Activated B cell treated with CpG ODN at 0.5 μM for 24 hours (primary cell): ENCODE results near the gene PPT1. TPM values are rescaled to one million over a fixed set of nuclear protein-coding genes. Genes with fewer than 3 reads are reported as not detected.

Experiments used
- ATAC-seq: fragments of 200-7000 bp; cut with Tn5 transposase; one replicate; pipeline ENCODE4 v1.10.0; 2021; ENCODE audit warnings: low read depth, mild to moderate bottlenecking, moderate library complexity
- CTCF ChIA-PET: fragments of 350-600 bp; sonication (Branson Sonifier 250); formaldehyde crosslinking; loops from one replicate; lab custom pipeline; 2021; ENCODE audit warnings: antibody characterized with exemption; lab: Charles Lee
- POLR2A ChIA-PET: fragments of 350-600 bp; sonication (Branson Sonifier 250); formaldehyde crosslinking; loops from one replicate; lab custom pipeline; 2021; ENCODE audit warnings: antibody characterized with exemption; lab: Charles Lee
- DNase-seq: peaks from one replicate; pipeline ENCODE4 v3.0.0; 2022
- H3K27ac Mint-ChIP-seq: one replicate; pipeline ENCODE4 v1.8.0; 2020; ENCODE audit warnings: mixed read lengths
- H3K27me3 Mint-ChIP-seq: one replicate; pipeline ENCODE4 v1.8.0; 2021; ENCODE audit warnings: mixed read lengths
- H3K36me3 Mint-ChIP-seq: one replicate; pipeline ENCODE4 v1.8.0; 2021; ENCODE audit warnings: low read depth, mixed read lengths
- H3K4me1 Mint-ChIP-seq: one replicate; pipeline ENCODE4 v1.8.0; 2021; ENCODE audit warnings: mixed read lengths
- H3K4me3 Mint-ChIP-seq: one replicate; pipeline ENCODE4 v1.8.0; 2020; ENCODE audit warnings: mild to moderate bottlenecking, mixed read lengths
- H3K9me3 Mint-ChIP-seq: one replicate; pipeline ENCODE4 v1.8.0; 2020; ENCODE audit warnings: mixed read lengths
- intact Hi-C: fragments of 100-400 bp; cut with micrococcal nuclease; formaldehyde crosslinking; loops from one replicate; pipeline ENCODE4 v1.15.1; 2024
- total RNA-seq: library from RNA; stranded (reverse); gene quantifications from 2 replicates; pipeline ENCODE4 v1.2.3, GENCODE V29; 2022
- TF ChIP-seq, protein P1 (sequence below): fragments of 200-600 bp; IDR thresholded peaks from one replicate; pipeline ENCODE4 v1.8.0; 2022; ENCODE audit warnings: antibody characterized with exemption, mild to moderate bottlenecking

PPT1 gene
- total RNA-seq, 1 donor from 2014 or later, result 41.8 TPM

DNA sequence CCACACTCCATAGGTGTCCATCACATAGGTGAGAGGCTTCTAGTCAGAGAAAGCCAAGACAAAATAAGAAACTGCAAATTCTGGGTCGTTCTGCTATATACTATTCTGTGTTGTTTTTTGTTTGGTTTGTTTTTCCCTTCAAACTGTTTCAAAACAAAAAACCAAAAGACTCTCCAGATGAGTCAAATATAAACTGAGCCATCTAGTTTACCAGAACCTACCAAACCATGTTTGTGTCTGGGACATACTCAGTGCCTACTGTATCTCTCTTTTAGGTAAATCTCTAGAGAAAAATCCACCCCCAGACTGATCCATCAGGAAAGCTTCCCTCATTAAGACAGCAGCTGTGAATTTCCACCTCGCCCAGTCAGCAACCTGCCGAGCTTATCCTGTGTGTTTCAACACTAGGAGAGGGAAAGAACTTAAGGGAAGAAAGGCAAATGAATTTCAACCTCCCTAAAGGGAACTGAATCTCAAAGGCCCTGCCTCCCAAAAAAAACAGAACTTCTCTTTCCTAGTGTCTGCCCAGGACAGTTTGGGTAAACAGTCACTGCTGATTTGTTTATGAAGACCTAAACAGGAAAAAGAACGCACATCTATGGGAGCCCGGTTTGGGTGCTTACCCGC lies 17.2 kb downstream of the PPT1 start:
- intact Hi-C loops, result loop anchor here (2.0 kb wide), 1 partner anchor 325 kb away; no protein-coding TSS in a partner anchor
- ChIA-PET CTCF (interaction anchor here (1.1 to 2.9 kb wide), 4 partner anchors 8 to 345 kb away, joined by 3 to 23 read pairs (median 4); no protein-coding TSS in a partner anchor), POLR2A (interaction anchor here (0.6 kb wide), 1 partner anchor 33 kb away, joined by 3 read pairs; no protein-coding TSS in a partner anchor)
- peaks cover 16% of the 10 kb centered on the region for H3K4me1 Mint-ChIP-seq
- peaks cover 56% of the 10 kb centered on the region for H3K36me3 Mint-ChIP-seq
- no peak for ATAC-seq
- no peaks in the 10 kb centered on the region for H3K27me3 Mint-ChIP-seq
- no peak overlapping the region for H3K4me3 Mint-ChIP-seq
- TF ChIP-seq, protein P1, sequence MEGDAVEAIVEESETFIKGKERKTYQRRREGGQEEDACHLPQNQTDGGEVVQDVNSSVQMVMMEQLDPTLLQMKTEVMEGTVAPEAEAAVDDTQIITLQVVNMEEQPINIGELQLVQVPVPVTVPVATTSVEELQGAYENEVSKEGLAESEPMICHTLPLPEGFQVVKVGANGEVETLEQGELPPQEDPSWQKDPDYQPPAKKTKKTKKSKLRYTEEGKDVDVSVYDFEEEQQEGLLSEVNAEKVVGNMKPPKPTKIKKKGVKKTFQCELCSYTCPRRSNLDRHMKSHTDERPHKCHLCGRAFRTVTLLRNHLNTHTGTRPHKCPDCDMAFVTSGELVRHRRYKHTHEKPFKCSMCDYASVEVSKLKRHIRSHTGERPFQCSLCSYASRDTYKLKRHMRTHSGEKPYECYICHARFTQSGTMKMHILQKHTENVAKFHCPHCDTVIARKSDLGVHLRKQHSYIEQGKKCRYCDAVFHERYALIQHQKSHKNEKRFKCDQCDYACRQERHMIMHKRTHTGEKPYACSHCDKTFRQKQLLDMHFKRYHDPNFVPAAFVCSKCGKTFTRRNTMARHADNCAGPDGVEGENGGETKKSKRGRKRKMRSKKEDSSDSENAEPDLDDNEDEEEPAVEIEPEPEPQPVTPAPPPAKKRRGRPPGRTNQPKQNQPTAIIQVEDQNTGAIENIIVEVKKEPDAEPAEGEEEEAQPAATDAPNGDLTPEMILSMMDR, result no peak
- no peak overlapping the region for H3K27ac Mint-ChIP-seq
- no peak for DNase-seq
- no peaks in the 10 kb centered on the region for H3K9me3 Mint-ChIP-seq

GRCh38 chr1:40078512-40079333 lies 18.3 kb downstream of the PPT1 start:
- ATAC-seq, result peak; percentile 92
- intact Hi-C loops, result loop anchor here (1.0 to 2.0 kb wide), 5 partner anchors 13 to 360 kb away; no protein-coding TSS in a partner anchor
- no peaks in the 10 kb centered on the region for H3K9me3 Mint-ChIP-seq
- ChIA-PET CTCF (interaction anchor here (0.7 to 2.9 kb wide), 13 partner anchors 12 to 359 kb away, joined by 3 to 23 read pairs (median 4); partner anchors contain the start of gene PPT1), POLR2A (interaction anchor here (1.1 kb wide), 1 partner anchor 39 kb away, joined by 4 read pairs; no protein-coding TSS in a partner anchor)
- H3K4me3 Mint-ChIP-seq, result no peak overlapping the region
- H3K4me1 Mint-ChIP-seq, result peaks cover 13% of the 10 kb centered on the region
- no peak for DNase-seq
- no peak overlapping the region for H3K27ac Mint-ChIP-seq
- H3K36me3 Mint-ChIP-seq, result peaks cover 56% of the 10 kb centered on the region
- no peaks in the 10 kb centered on the region for H3K27me3 Mint-ChIP-seq
- TF ChIP-seq, protein P1, result peak; percentile 74

- Mint-ChIP-seq H3K27ac (no peak overlapping the region), H3K27me3 (no peaks in the 10 kb centered on the region), H3K9me3 (no peaks in the 10 kb centered on the region), H3K4me1 (peaks cover 13% of the 10 kb centered on the region), H3K4me3 (no peak overlapping the region), H3K36me3 (peaks cover 62% of the 10 kb centered on the region)
- ATAC-seq (no peak), DNase-seq (no peak)
- ChIA-PET CTCF (interaction anchor here (0.8 to 2.6 kb wide), 10 partner anchors 15 to 364 kb away, joined by 3 to 11 read pairs (median 4); no protein-coding TSS in a partner anchor), POLR2A (interaction anchor here (0.9 to 1.3 kb wide), 3 partner anchors 12 to 36 kb away, joined by 3 read pairs; partner anchors contain the start of gene CAP1)
- TF ChIP-seq, protein P1, result no peak
- intact Hi-C loops, result no loop called here
These were observed 20.1 kb downstream of the PPT1 start for GRCh38 chr1:40076895-40077312.

DNA sequence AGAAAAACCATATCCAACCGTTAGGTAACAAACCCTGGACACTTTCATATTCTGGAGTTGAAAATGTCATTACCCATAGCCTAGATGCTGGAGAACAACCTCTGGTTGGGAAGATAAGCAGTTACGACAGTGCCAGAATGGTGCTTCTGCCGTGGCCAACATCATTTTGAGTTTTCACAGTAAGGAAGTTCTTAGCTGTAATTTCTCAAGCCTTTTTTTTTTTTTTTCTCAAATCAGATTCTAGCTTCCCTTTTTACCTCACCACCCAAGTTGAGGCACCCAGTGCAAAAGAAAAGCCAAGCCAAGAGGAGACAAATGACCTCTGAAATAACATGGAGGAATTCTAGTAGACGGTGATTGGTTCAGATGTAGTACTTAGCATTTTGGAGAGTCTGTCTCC lies 21.8 kb downstream of the PPT1 start:
- peaks cover 13% of the 10 kb centered on the region for H3K4me1 Mint-ChIP-seq
- peak overlapping the region; percentile 63 for H3K27ac Mint-ChIP-seq
- H3K27me3 Mint-ChIP-seq, result no peaks in the 10 kb centered on the region
- TF ChIP-seq, protein P1, result no peak
- intact Hi-C loops, result no loop called here
- ATAC-seq (no peak), DNase-seq (no peak)
- peaks cover 69% of the 10 kb centered on the region for H3K36me3 Mint-ChIP-seq
- POLR2A ChIA-PET, result interaction anchor here (0.6 to 2.9 kb wide), 6 partner anchors 10 to 456 kb away, joined by 3 to 12 read pairs (median 6); partner anchors contain the start of genes CAP1 and ZNF684
- CTCF ChIA-PET, result interaction anchor here (1.2 to 2.6 kb wide), 4 partner anchors 9 to 155 kb away, joined by 3 to 8 read pairs (median 7); no protein-coding TSS in a partner anchor
- H3K4me3 Mint-ChIP-seq, result no peak overlapping the region
- H3K9me3 Mint-ChIP-seq, result no peaks in the 10 kb centered on the region
